Peyer's patch (tissue), 4 donors: ENCODE data around the gene CACNG1. TPM values are rescaled to one million over a fixed set of nuclear protein-coding genes. Genes with fewer than 3 reads are reported as not detected.
A peak's percentile ranks its signal among the peaks of the same experiment; 100 is the strongest.

Source experiments
- DNase-seq, 3 donors: peaks; one replicate each; pipeline ENCODE4 v3.0.0-alpha.2; 2017 to 2019
- H3K27ac ChIP-seq, 4 donors: fragments of 200-600 bp; sonication (generic); one replicate each; pipeline ENCODE4 v1.5.1; 2016 to 2019
- H3K27me3 ChIP-seq, 2 donors: fragments of 200-600 bp; sonication (generic); one replicate each; pipeline ENCODE4 v1.5.1; 2019
- H3K36me3 ChIP-seq, 3 donors: fragments of 200-600 bp; sonication (generic); one replicate each; pipeline ENCODE4 v1.5.1; 2016 to 2019
- H3K4me1 ChIP-seq, 4 donors: fragments of 200-600 bp; sonication (generic); one replicate each; pipeline ENCODE4 v1.5.1; 2016 to 2019
- H3K4me3 ChIP-seq, 4 donors: fragments of 200-600 bp; sonication (generic); 1 replicate in 3 of 4; 2 replicates in 1 of 4; pipeline ENCODE4 v1.5.1; 2016 to 2019; ENCODE audit warnings: mild to moderate bottlenecking in 1 of 4
- H3K9me3 ChIP-seq, 4 donors: fragments of 200-600 bp; sonication (generic); one replicate each; pipeline ENCODE4 v1.5.1; 2016 to 2019; ENCODE audit warnings: mild to moderate bottlenecking in 1 of 4
- CTCF ChIP-seq, 6 experiments: fragments of 450-650 bp in 4 of 6; fragments of 200-600 bp in 2 of 6; sonication (generic) in 1 of 6; IDR thresholded peaks; one replicate each; pipeline ENCODE4 v1.5.1; 2017 to 2019; ENCODE audit warnings: antibody characterized with exemption in 6 of 6, mild to moderate bottlenecking in 3 of 6, moderate library complexity in 1 of 6
- POLR2A ChIP-seq, 2 donors: fragments of 450-650 bp; IDR thresholded peaks; one replicate each; pipeline ENCODE4 v1.5.1; 2017; ENCODE audit warnings: antibody characterized with exemption in 2 of 2, mild to moderate bottlenecking in 2 of 2, moderate library complexity in 2 of 2
- total RNA-seq, 4 donors: library from RNA; depleted of rRNA; stranded (reverse); fragments of >200 nt; gene quantifications; one replicate each; pipeline ENCODE4 v1.1.0, GENCODE V29; 2016

The CACNG1 gene
- total RNA-seq, 4 donors from 2014 or later = not detected

- peaks cover 0 to 16% (median 0%) of the 10 kb centered on the region in 3 donors for H3K36me3 ChIP-seq
- H3K27ac ChIP-seq = no peak overlapping the region
These were observed 30.4 kb downstream of the CACNG1 start for GRCh38 chr17:67074781-67075180.

GRCh38 chr17:67076290-67076689 is 31.9 kb downstream of the CACNG1 start:
- H3K4me1 ChIP-seq = no peaks in the 10 kb centered on the region
- H3K27me3 ChIP-seq = no peaks in the 10 kb centered on the region
- peaks cover 0 to 16% (median 0%) of the 10 kb centered on the region in 3 donors for H3K36me3 ChIP-seq
- H3K27ac ChIP-seq = no peak overlapping the region
- DNase-seq = no peak
- H3K4me3 ChIP-seq = no peak overlapping the region
- TF ChIP-seq CTCF (IDR thresholded peaks at IDR 0.05) (no peak), POLR2A (IDR thresholded peaks at IDR 0.05) (no peak)
- no peaks in the 10 kb centered on the region for H3K9me3 ChIP-seq

More at GRCh38 chr17:67074781-67075180, 30.4 kb downstream of the CACNG1 start:
- Histone ChIP-seq H3K27me3 (no peaks in the 10 kb centered on the region), H3K4me3 (no peak overlapping the region), H3K4me1 (no peaks in the 10 kb centered on the region), H3K9me3 (no peaks in the 10 kb centered on the region)
- TF ChIP-seq POLR2A (IDR thresholded peaks at IDR 0.05) (no peak), CTCF (IDR thresholded peaks at IDR 0.05) (no peak)
- no peak for DNase-seq

GRCh38 chr17:67078292-67078691 is 33.9 kb downstream of the CACNG1 start:
- no peaks in the 10 kb centered on the region for H3K4me1 ChIP-seq
- DNase-seq = no peak
- H3K27ac ChIP-seq = no peak overlapping the region
- H3K9me3 ChIP-seq = no peaks in the 10 kb centered on the region
- H3K4me3 ChIP-seq = no peak overlapping the region
- H3K27me3 ChIP-seq = no peaks in the 10 kb centered on the region
- peaks cover 0 to 8% (median 0%) of the 10 kb centered on the region in 3 donors for H3K36me3 ChIP-seq
- no peak for TF ChIP-seq CTCF (IDR thresholded peaks at IDR 0.05)
- TF ChIP-seq POLR2A (IDR thresholded peaks at IDR 0.05) = no peak

GRCh38 chr17:67079491-67079890 is 35.1 kb downstream of the CACNG1 start:
- Histone ChIP-seq H3K27me3 (no peaks in the 10 kb centered on the region), H3K27ac (no peak overlapping the region), H3K9me3 (no peaks in the 10 kb centered on the region), H3K4me1 (no peaks in the 10 kb centered on the region), H3K4me3 (no peak overlapping the region), H3K36me3 (peaks cover 0 to 8% (median 0%) of the 10 kb centered on the region in 3 donors)
- TF ChIP-seq CTCF (IDR thresholded peaks at IDR 0.05) (no peak), POLR2A (IDR thresholded peaks at IDR 0.05) (no peak)
- no peak for DNase-seq

GRCh38 chr17:67080804-67081203 is 36.5 kb downstream of the CACNG1 start:
- H3K4me3 ChIP-seq = no peak overlapping the region
- no peak overlapping the region for H3K27ac ChIP-seq
- H3K36me3 ChIP-seq = peaks cover 0 to 19% (median 0%) of the 10 kb centered on the region in 3 donors
- H3K9me3 ChIP-seq = no peaks in the 10 kb centered on the region
- H3K4me1 ChIP-seq = no peaks in the 10 kb centered on the region
- no peaks in the 10 kb centered on the region for H3K27me3 ChIP-seq
- TF ChIP-seq CTCF (IDR thresholded peaks at IDR 0.05) = no peak
- no peak for TF ChIP-seq POLR2A (IDR thresholded peaks at IDR 0.05)
- no peak for DNase-seq

- peaks cover 0 to 31% (median 0%) of the 10 kb centered on the region in 3 donors for H3K36me3 ChIP-seq
- no peaks in the 10 kb centered on the region for H3K27me3 ChIP-seq
- no peaks in the 10 kb centered on the region for H3K9me3 ChIP-seq
- DNase-seq = no peak
- TF ChIP-seq CTCF (IDR thresholded peaks at IDR 0.05) = peak in 1 of 6 experiments; percentile 13
- no peak for TF ChIP-seq POLR2A (IDR thresholded peaks at IDR 0.05)
- no peak overlapping the region for H3K4me3 ChIP-seq
- H3K27ac ChIP-seq = no peak overlapping the region
- H3K4me1 ChIP-seq = no peaks in the 10 kb centered on the region
These were observed 37.8 kb downstream of the CACNG1 start for GRCh38 chr17:67082107-67082506.
